NCI-H69 (cell line): Measurements from ENCODE around the gene UCK2.
A peak's percentile ranks its signal among the peaks of the same experiment; 100 is the strongest.
"Not testable (repeated sequence)": the region's sequence is repeated elsewhere in the genome, so short reads cannot be mapped to it uniquely, and the experiment has no call there.

Source experiments
- DNase-seq: peaks from one replicate; lab custom pipeline; 2025; lab: John Stamatoyannopoulos, UW

Gene UCK2

GRCh38 chr1:165827268-165828102, at the start of gene UCK2:
UCK2 (plus strand) TSS chr1:165827614; CDS start chr1:165827834, 220 bp downstream.
- peak; percentile 94 for DNase-seq

- DNase-seq: not testable (repeated sequence)
Measured at GRCh38 chr1:165778197-165778596, 49.2 kb upstream of the UCK2 start.

GRCh38 chr1:165783519-165783918, 43.9 kb upstream of the UCK2 start:
- DNase-seq: not testable (repeated sequence)

GRCh38 chr1:165787741-165788140, 39.7 kb upstream of the UCK2 start:
- no peak for DNase-seq

- no peak for DNase-seq
Measured at GRCh38 chr1:165793951-165794350, 33.5 kb upstream of the UCK2 start.

- no peak for DNase-seq
Measured at GRCh38 chr1:165795894-165796293, 31.5 kb upstream of the UCK2 start.

GRCh38 chr1:165799387-165799786, 28.0 kb upstream of the UCK2 start:
- no peak for DNase-seq

- DNase-seq: not testable (repeated sequence)
Measured at GRCh38 chr1:165804513-165804912, 22.9 kb upstream of the UCK2 start.

- peak; percentile 13 for DNase-seq
Measured at GRCh38 chr1:165807613-165808012, 19.8 kb upstream of the UCK2 start.

- no peak for DNase-seq
Measured at GRCh38 chr1:165815725-165816124, 11.7 kb upstream of the UCK2 start.

GRCh38 chr1:165816157-165816556, 11.3 kb upstream of the UCK2 start:
- no peak for DNase-seq

- DNase-seq: no peak
Measured at GRCh38 chr1:165816826-165817497, 10.5 kb upstream of the UCK2 start.

GRCh38 chr1:165823552-165824268, 3.7 kb upstream of the UCK2 start:
- no peak for DNase-seq

GRCh38 chr1:165824269-165824643, 3.2 kb upstream of the UCK2 start:
- DNase-seq: peak; percentile 70

GRCh38 chr1:165826565-165827267, 698 bp upstream of the UCK2 start:
- DNase-seq: no peak

GRCh38 chr1:165828103-165828668, 772 bp downstream of the UCK2 start:
- DNase-seq: peak; percentile 85

GRCh38 chr1:165828669-165829329, 1.4 kb downstream of the UCK2 start:
- DNase-seq: peak; percentile 94

GRCh38 chr1:165829888-165830287, 2.5 kb downstream of the UCK2 start:
- DNase-seq: no peak

- DNase-seq: no peak
Measured at GRCh38 chr1:165831146-165831545, 3.7 kb downstream of the UCK2 start.

- no peak for DNase-seq
Measured at GRCh38 chr1:165832902-165833301, 5.5 kb downstream of the UCK2 start.

GRCh38 chr1:165833358-165833757, 5.9 kb downstream of the UCK2 start:
- no peak for DNase-seq
